B cell (primary cell): Measurements from ENCODE around the gene PRDX3. TPM values are rescaled to one million over a fixed set of nuclear protein-coding genes. Genes with fewer than 3 reads are reported as not detected.

Source experiments
- ATAC-seq: fragments of 200-7000 bp; cut with Tn5 transposase; one replicate; pipeline ENCODE4 v1.10.0; 2021; ENCODE audit warnings: low read depth, mild to moderate bottlenecking, moderate number of reproducible peaks, moderate library complexity
- CTCF ChIA-PET: fragments of 350-600 bp; sonication (Branson Sonifier 250); formaldehyde crosslinking; loops from one replicate; lab custom pipeline; 2021; ENCODE audit warnings: antibody characterized with exemption, inconsistent platforms; lab: Charles Lee
- POLR2A ChIA-PET: fragments of 350-600 bp; sonication (Branson Sonifier 250); formaldehyde crosslinking; loops from one replicate; lab custom pipeline; 2021; ENCODE audit warnings: antibody characterized with exemption; lab: Charles Lee
- DNase-seq: peaks from one replicate; pipeline ENCODE4 v3.0.0; 2013
- H2AFZ ChIP-seq: 2 replicates; pipeline ENCODE4 v1.6.1; 2012; ENCODE audit warnings: mild to moderate bottlenecking, low read depth, low read length; ENCODE audit not compliant: insufficient read depth, poor library complexity, severe bottlenecking
- H3K27ac ChIP-seq, 2 donors: 1 replicate in 1 of 2; 2 replicates in 1 of 2; pipeline ENCODE4 v1.5.1; 2012 to 2013; ENCODE audit warnings: low read length in 2 of 2, mild to moderate bottlenecking in 2 of 2, moderate library complexity in 1 of 2
- H3K27me3 ChIP-seq, 4 experiments: fragments of 200-600 bp in 1 of 4; sonication (generic) in 1 of 4; replicated peaks in 1 of 4; 1 replicate in 2 of 4; 2 replicates in 2 of 4; pipeline versions ENCODE4 v1.6.1 to v1.7.0; 2013 to 2016; ENCODE audit warnings: low read length in 3 of 4, mild to moderate bottlenecking in 2 of 4, mixed read lengths in 1 of 4, moderate library complexity in 1 of 4; ENCODE audit not compliant: insufficient read depth in 4 of 4, control insufficient read depth in 3 of 4; ENCODE audit errors: control extremely low read depth in 1 of 4
- H3K36me3 ChIP-seq, 2 experiments: replicated peaks in 1 of 2; 1 replicate in 1 of 2; 2 replicates in 1 of 2; pipeline versions ENCODE4 v1.6.1 to v1.7.1; 2013; ENCODE audit warnings: low read length in 1 of 2; ENCODE audit not compliant: insufficient read depth in 2 of 2, control insufficient read depth in 1 of 2; ENCODE audit errors: control extremely low read depth in 1 of 2, extremely low read depth in 1 of 2
- H3K4me1 ChIP-seq, 2 donors: fragments of 200-600 bp in 1 of 2; sonication (generic) in 1 of 2; 1 replicate in 1 of 2; 2 replicates in 1 of 2; pipeline versions ENCODE4 v1.5.1 to v1.6.1; 2013 to 2017; ENCODE audit warnings: low read length in 2 of 2; ENCODE audit not compliant: control insufficient read depth in 2 of 2, insufficient read depth in 2 of 2
- H3K4me2 ChIP-seq: replicated peaks from 2 replicates; pipeline ENCODE3; 2012; ENCODE audit warnings: mild to moderate bottlenecking, low read depth, low read length; ENCODE audit not compliant: poor library complexity, severe bottlenecking
- H3K4me3 ChIP-seq, 5 experiments: fragments of 200-600 bp in 1 of 5; sonication (generic) in 1 of 5; 1 replicate in 3 of 5; 2 replicates in 2 of 5; pipeline versions ENCODE4 v1.5.1 to v1.7.0; 2011 to 2016; ENCODE audit warnings: low read length in 4 of 5, mild to moderate bottlenecking in 4 of 5, low read depth in 2 of 5, control low read depth in 1 of 5, moderate library complexity in 1 of 5; ENCODE audit not compliant: insufficient read depth in 1 of 5; ENCODE audit errors: control extremely low read depth in 1 of 5, extremely low read depth in 1 of 5
- H3K79me2 ChIP-seq: fragments of 200-600 bp; sonication (generic); one replicate; pipeline ENCODE4 v1.6.0; 2016; ENCODE audit warnings: low read length; ENCODE audit not compliant: control insufficient read depth, insufficient read depth
- H3K9ac ChIP-seq: fragments of 200-600 bp; sonication (generic); 2 replicates; pipeline ENCODE4 v1.6.1; 2017; ENCODE audit warnings: mild to moderate bottlenecking, low read length, moderate library complexity
- H3K9me3 ChIP-seq, 3 donors: one replicate each; pipeline versions ENCODE4 v1.6.1 to v1.7.1; 2013; ENCODE audit warnings: low read length in 2 of 3; ENCODE audit not compliant: control insufficient read depth in 2 of 3, insufficient read depth in 1 of 3; ENCODE audit errors: control extremely low read depth in 1 of 3
- H4K20me1 ChIP-seq: 2 replicates; pipeline ENCODE4 v1.6.0; 2012; ENCODE audit warnings: mild to moderate bottlenecking, low read length; ENCODE audit not compliant: insufficient read depth, control insufficient read depth, poor library complexity, severe bottlenecking
- H3K27ac Mint-ChIP-seq: one replicate; pipeline ENCODE4 v1.8.0; 2021; ENCODE audit warnings: mixed read lengths
- H3K27me3 Mint-ChIP-seq: one replicate; pipeline ENCODE4 v1.8.0; 2021; ENCODE audit warnings: mixed read lengths
- H3K4me1 Mint-ChIP-seq: one replicate; pipeline ENCODE4 v1.8.0; 2021; ENCODE audit warnings: mixed read lengths
- H3K4me3 Mint-ChIP-seq: one replicate; pipeline ENCODE4 v1.8.0; 2021; ENCODE audit warnings: mixed read lengths
- H3K9me3 Mint-ChIP-seq: one replicate; pipeline ENCODE4 v1.8.0; 2022; ENCODE audit warnings: mixed read lengths; ENCODE audit not compliant: insufficient read depth
- EZH2 ChIP-seq: IDR thresholded peaks from 2 replicates; pipeline ENCODE4 v1.6.1; 2012; ENCODE audit warnings: borderline replicate concordance, low read depth, mild to moderate bottlenecking, moderate library complexity, low read length; ENCODE audit not compliant: insufficient read depth, poor library complexity, severe bottlenecking
- WGBS: methylation state at CpG from one replicate; pipeline ENCODE4 v1.1.5; 2013; ENCODE audit warnings: missing lambda C conversion rate; ENCODE audit not compliant: insufficient coverage; 5-methylcytosine and 5-hydroxymethylcytosine counted together
- intact Hi-C: fragments of 100-400 bp; cut with micrococcal nuclease; formaldehyde crosslinking; loops from one replicate; pipeline ENCODE4 v1.10.0; 2022
- polyA plus RNA-seq: library from polyadenylated mRNA; depleted of rRNA; stranded (reverse); fragments of >200 nt; gene quantifications from 2 replicates; pipeline ENCODE4 v1.2.3, GENCODE V29; 2012
- total RNA-seq, 2 donors: library from RNA; stranded (reverse); fragments of 120-200 nt in 1 of 2; gene quantifications; 1 replicate in 1 of 2; 2 replicates in 1 of 2; pipeline versions ENCODE4 v1.2.3 to v1.2.4, GENCODE V29; 2013 to 2022
- TF ChIP-seq, protein P1 (sequence below): fragments of 200-600 bp; IDR thresholded peaks from one replicate; pipeline ENCODE4 v1.8.0; 2022; ENCODE audit warnings: antibody characterized with exemption, mild to moderate bottlenecking

Gene PRDX3
- total and polyA plus RNA-seq, 2 donors (not counting 1 experiment from before 2014, with no cell fraction given): 18.0 to 36.3 TPM

DNA sequence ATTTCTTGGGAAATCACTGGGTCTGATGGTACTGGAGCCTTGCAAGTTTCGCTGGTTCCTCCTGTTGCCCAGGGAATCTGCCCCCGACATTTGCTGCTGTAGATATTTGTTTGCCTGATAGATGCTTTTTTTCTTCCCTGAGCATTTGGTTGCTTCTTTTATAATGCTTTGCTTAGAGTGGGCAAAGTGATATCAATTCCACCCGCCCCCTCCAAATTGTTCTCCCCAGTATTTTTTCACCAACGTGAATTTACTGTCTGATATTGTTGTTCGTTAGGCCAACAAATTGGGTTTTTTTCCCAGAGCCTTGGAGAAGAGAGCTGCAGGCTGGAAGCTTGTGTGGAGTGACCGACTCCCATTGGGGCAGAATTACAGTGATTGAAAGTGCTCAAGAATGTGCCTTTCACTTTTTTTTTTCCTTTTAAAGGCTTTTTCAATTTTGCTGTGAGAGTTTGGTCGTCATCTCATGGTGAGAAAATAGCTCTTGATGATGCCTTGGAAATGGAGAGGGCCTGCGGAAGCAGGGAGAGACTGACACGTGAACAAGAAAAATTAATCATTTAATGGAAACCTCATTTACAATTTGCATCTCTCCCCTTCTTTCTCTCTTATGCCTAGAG is 31.2 kb upstream of the PRDX3 start:
- Histone ChIP-seq H3K4me2 (peak overlapping the region; percentile 85), H3K36me3 (peaks cover 1 to 4% of the 10 kb centered on the region in 2 experiments), H3K9me3 (no peaks in the 10 kb centered on the region), H3K4me3 (peak overlapping the region in 4 of 5 experiments; percentile 44 to 77 (median 71)), H3K9ac (peak overlapping the region; percentile 91), H2AFZ (no peak overlapping the region), H4K20me1 (peaks cover 4% of the 10 kb centered on the region), H3K79me2 (peaks cover 62% of the 10 kb centered on the region), H3K27me3 (no peaks in the 10 kb centered on the region), H3K4me1 (peaks cover 43 to 59% of the 10 kb centered on the region in 2 donors), H3K27ac (peak overlapping the region; percentile 73 to 83)
- 46% methylated on average over 5 of the region's 9 CpGs for WGBS
- no peak for DNase-seq
- peaks cover 61% of the 10 kb centered on the region for H3K4me1 Mint-ChIP-seq
- intact Hi-C loops: loop anchor here (1.0 to 5.0 kb wide), 3 partner anchors 37 to 647 kb away; no protein-coding TSS in a partner anchor
- H3K27me3 Mint-ChIP-seq: no peaks in the 10 kb centered on the region
- POLR2A ChIA-PET: interaction anchor here (0.6 to 2.1 kb wide), 4 partner anchors 59 to 206 kb away, joined by 3 to 11 read pairs (median 4); no protein-coding TSS in a partner anchor
- TF ChIP-seq, protein P1, sequence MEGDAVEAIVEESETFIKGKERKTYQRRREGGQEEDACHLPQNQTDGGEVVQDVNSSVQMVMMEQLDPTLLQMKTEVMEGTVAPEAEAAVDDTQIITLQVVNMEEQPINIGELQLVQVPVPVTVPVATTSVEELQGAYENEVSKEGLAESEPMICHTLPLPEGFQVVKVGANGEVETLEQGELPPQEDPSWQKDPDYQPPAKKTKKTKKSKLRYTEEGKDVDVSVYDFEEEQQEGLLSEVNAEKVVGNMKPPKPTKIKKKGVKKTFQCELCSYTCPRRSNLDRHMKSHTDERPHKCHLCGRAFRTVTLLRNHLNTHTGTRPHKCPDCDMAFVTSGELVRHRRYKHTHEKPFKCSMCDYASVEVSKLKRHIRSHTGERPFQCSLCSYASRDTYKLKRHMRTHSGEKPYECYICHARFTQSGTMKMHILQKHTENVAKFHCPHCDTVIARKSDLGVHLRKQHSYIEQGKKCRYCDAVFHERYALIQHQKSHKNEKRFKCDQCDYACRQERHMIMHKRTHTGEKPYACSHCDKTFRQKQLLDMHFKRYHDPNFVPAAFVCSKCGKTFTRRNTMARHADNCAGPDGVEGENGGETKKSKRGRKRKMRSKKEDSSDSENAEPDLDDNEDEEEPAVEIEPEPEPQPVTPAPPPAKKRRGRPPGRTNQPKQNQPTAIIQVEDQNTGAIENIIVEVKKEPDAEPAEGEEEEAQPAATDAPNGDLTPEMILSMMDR: peak; percentile 45
- TF ChIP-seq EZH2: no peak
- peak overlapping the region; percentile 95 for H3K4me3 Mint-ChIP-seq
- CTCF ChIA-PET: interaction anchor here (0.6 to 5.1 kb wide), 40 partner anchors 9 to 333 kb away, joined by 3 to 118 read pairs (median 4); partner anchors contain the start of genes RGS10 and SFXN4
- no peaks in the 10 kb centered on the region for H3K9me3 Mint-ChIP-seq
- peak overlapping the region; percentile 91 for H3K27ac Mint-ChIP-seq
- ATAC-seq: no peak
